Gastroesophageal sphincter (tissue), 3 donors: Measurements from ENCODE around the gene LYL1.

Experiments
- EP300 ChIP-seq: sonication (generic); formaldehyde crosslinking; IDR thresholded peaks from one replicate; pipeline ENCODE4 v1.6.1; 2017; ENCODE audit warnings: antibody characterized with exemption, mild to moderate bottlenecking
- POLR2A ChIP-seq, 2 donors: fragments of 450-650 bp; IDR thresholded peaks; one replicate each; pipeline ENCODE4 v1.6.1; 2017; ENCODE audit warnings: antibody characterized with exemption in 2 of 2, mild to moderate bottlenecking in 2 of 2, moderate library complexity in 1 of 2
- POLR2AphosphoS5 ChIP-seq: sonication (generic); formaldehyde crosslinking; IDR thresholded peaks from one replicate; pipeline ENCODE4 v1.6.1; 2017; ENCODE audit warnings: antibody characterized with exemption
- TF ChIP-seq, protein P1 (sequence below), 4 experiments: fragments of 200-600 bp in 2 of 4; fragments of 450-650 bp in 2 of 4; sonication (generic) in 1 of 4; IDR thresholded peaks; one replicate each; pipeline ENCODE4 v1.5.1; 2017 to 2019; ENCODE audit warnings: antibody characterized with exemption in 4 of 4, mild to moderate bottlenecking in 2 of 4, moderate library complexity in 2 of 4

DNA sequence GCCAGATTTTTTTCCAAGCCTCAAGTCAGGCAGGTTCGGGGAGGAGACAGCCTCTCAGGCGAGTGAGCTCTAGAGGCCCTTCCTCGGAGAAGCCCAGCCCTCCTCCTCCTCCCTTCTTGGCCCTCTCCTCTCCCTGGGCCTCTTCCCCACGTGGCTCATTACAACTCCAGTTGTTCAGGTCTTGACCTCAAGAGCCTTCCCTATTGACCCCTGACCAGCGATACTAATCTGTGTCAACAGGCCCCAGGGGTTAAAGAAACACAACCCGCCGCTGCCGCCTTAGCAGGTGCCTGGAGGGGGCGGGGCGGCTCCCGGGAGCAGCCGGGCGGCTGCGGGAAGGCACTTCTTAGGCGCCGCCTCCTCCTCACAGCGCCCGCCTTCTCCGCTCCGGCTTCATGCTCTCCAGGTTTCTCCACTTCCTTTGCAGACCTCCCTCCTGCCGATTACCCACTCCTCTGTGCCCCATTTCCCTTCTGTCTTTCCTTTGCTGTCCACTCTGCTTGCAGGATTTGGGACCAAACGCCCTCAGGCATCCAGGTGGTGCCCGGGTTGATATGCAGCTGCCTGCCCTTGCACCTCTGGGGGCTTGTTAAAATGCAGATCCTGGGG lies 51.0 kb downstream of the LYL1 start:
- TF ChIP-seq, protein P1, sequence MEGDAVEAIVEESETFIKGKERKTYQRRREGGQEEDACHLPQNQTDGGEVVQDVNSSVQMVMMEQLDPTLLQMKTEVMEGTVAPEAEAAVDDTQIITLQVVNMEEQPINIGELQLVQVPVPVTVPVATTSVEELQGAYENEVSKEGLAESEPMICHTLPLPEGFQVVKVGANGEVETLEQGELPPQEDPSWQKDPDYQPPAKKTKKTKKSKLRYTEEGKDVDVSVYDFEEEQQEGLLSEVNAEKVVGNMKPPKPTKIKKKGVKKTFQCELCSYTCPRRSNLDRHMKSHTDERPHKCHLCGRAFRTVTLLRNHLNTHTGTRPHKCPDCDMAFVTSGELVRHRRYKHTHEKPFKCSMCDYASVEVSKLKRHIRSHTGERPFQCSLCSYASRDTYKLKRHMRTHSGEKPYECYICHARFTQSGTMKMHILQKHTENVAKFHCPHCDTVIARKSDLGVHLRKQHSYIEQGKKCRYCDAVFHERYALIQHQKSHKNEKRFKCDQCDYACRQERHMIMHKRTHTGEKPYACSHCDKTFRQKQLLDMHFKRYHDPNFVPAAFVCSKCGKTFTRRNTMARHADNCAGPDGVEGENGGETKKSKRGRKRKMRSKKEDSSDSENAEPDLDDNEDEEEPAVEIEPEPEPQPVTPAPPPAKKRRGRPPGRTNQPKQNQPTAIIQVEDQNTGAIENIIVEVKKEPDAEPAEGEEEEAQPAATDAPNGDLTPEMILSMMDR (IDR thresholded peaks at IDR 0.05): peak in 2 of 4 experiments; percentile 29 to 32
- TF ChIP-seq POLR2AphosphoS5 (no peak), EP300 (no peak), POLR2A (IDR thresholded peaks at IDR 0.05) (no peak)
